ENCODE measurements around the gene VPS54. TPM values are rescaled to one million over a fixed set of nuclear protein-coding genes. Genes with fewer than 3 reads are reported as not detected.

VPS54 gene
- total and polyA plus RNA-seq, 9 of the 15 experiments (the other 6 are each of a cell fraction or from before 2014, with no cell fraction given) = 4.9 to 23.2 (median 13.2) TPM

- H2AFZ ChIP-seq (ENCODE audit: low read depth, low read length) = no peak overlapping the region
- no peak for FAIRE-seq
- 73% methylated on average over 3 of the region's 3 CpGs for WGBS (ENCODE audit: insufficient coverage, low coverage, missing lambda C conversion rate)
- no peak overlapping the region for H3K27ac ChIP-seq (ENCODE audit: extremely low read depth, low read depth, low read length)
- no peak overlapping the region for H3K4me3 ChIP-seq
- no peak for DNase-seq (ENCODE audit: extremely low read depth in 1 of 4, low spot score in 3 of 4)
- H3K9me3 ChIP-seq (replicated peaks; ENCODE audit: control insufficient read depth, insufficient read depth, low read depth, low read length) = no peaks in the 10 kb centered on the region
- H3K9ac ChIP-seq (ENCODE audit: insufficient read depth in 1 of 2, low read depth in 2 of 2, low read length in 2 of 2) = no peak overlapping the region
- in situ Hi-C loops (cut with MboI) (loop anchor here (10.0 kb wide), 2 partner anchors 272 to 432 kb away; no protein-coding TSS in a partner anchor), intact Hi-C loops (cut with micrococcal nuclease) (loop anchor here (5.0 kb wide), 1 partner anchor 90 kb away; the partner anchor contains the start of gene PELI1)
- BruUV-seq (replicated peaks) = no TSS peak
- ChIA-PET CTCF (ENCODE audit: low intra/inter-chr PET ratio) (interaction anchor here (1.2 kb wide), 1 partner anchor 510 kb away, joined by 3 read pairs; no protein-coding TSS in a partner anchor), POLR2A (interaction anchor here (0.7 to 1.0 kb wide), 2 partner anchors 10 to 83 kb away, joined by 3 read pairs; no protein-coding TSS in a partner anchor)
- no peaks in the 10 kb centered on the region for H3K79me2 ChIP-seq (ENCODE audit: control insufficient read depth, insufficient read depth, low read length)
- no peaks in the 10 kb centered on the region for H4K20me1 ChIP-seq (replicated peaks; ENCODE audit: control insufficient read depth, insufficient read depth, low read length)
- no peaks in the 10 kb centered on the region for H3K9me1 ChIP-seq (ENCODE audit: control insufficient read depth, insufficient read depth, low read length)
- H3K27me3 ChIP-seq (ENCODE audit: control insufficient read depth in 2 of 2, insufficient read depth in 2 of 2, low read length in 2 of 2) = no peaks in the 10 kb centered on the region; a peak in 1 of 5 replicates
- no peaks in the 10 kb centered on the region for H3K4me1 ChIP-seq (replicated peaks in 1 of 2; ENCODE audit: control insufficient read depth in 2 of 2, insufficient read depth in 2 of 2, low read length in 2 of 2)
- no peak for ATAC-seq
- no peak overlapping the region for H3K4me2 ChIP-seq (ENCODE audit: insufficient read depth, low read length)
- TF ChIP-seq HBP1 (CRISPR knock-in tag; IDR thresholded peaks at IDR 0.05) (no peak), SRSF7 (optimal IDR thresholded peaks at IDR 0.05; ENCODE audit: low read depth, low read length) (no peak), ZNF695 (CRISPR knock-in tag; IDR thresholded peaks at IDR 0.05) (no peak), ZNF778 (CRISPR knock-in tag; IDR thresholded peaks at IDR 0.05) (no peak), SETDB1 (IDR thresholded peaks at IDR 0.05; ENCODE audit: low read length) (no peak), ZBTB1 (CRISPR knock-in tag; IDR thresholded peaks at IDR 0.05; ENCODE audit: borderline replicate concordance, low read depth) (no peak), PHF21A (IDR thresholded peaks at IDR 0.05; ENCODE audit: borderline replicate concordance, low read depth) (no peak), ZMIZ1 (IDR thresholded peaks at IDR 0.05; ENCODE audit: low read depth in 2 of 2, low read length in 2 of 2) (no peak), ETV5 (CRISPR knock-in tag; IDR thresholded peaks at IDR 0.05; ENCODE audit: low read depth) (no peak)
- no peaks in the 10 kb centered on the region for H3K36me3 ChIP-seq (ENCODE audit: control insufficient read depth, insufficient read depth, low read length)
Observed at GRCh38 chr2:64052463-64053241, 33.4 kb upstream of the VPS54 start.

Measured in K562 (cell line).